Esophagus muscularis mucosa (tissue), 4 donors: ENCODE results near the gene NSL1. TPM values are rescaled to one million over a fixed set of nuclear protein-coding genes. Genes with fewer than 3 reads are reported as not detected.

Source experiments
- DNase-seq: peaks from one replicate; pipeline ENCODE4 v3.0.0-alpha.2; 2017; ENCODE audit errors: extremely low spot score
- H3K27ac ChIP-seq, 4 donors: fragments of 200-600 bp; sonication (generic); replicated peaks in 1 of 4; 1 replicate in 3 of 4; 2 replicates in 1 of 4; pipeline ENCODE4 v1.5.1; 2016 to 2019; ENCODE audit warnings: mild to moderate bottlenecking in 1 of 4
- H3K27me3 ChIP-seq, 4 donors: fragments of 200-600 bp; sonication (generic); one replicate each; pipeline versions ENCODE4 v1.5.1 to v1.6.0; 2016 to 2019
- H3K36me3 ChIP-seq, 4 donors: fragments of 200-600 bp; sonication (generic); one replicate each; pipeline ENCODE4 v1.5.1; 2016 to 2019
- H3K4me1 ChIP-seq, 4 donors: fragments of 200-600 bp; sonication (generic); one replicate each; pipeline ENCODE4 v1.5.1; 2016 to 2019
- H3K4me3 ChIP-seq, 4 donors: fragments of 200-600 bp; sonication (generic); 1 replicate in 2 of 4; 2 replicates in 2 of 4; pipeline ENCODE4 v1.5.1; 2016 to 2019; ENCODE audit warnings: mild to moderate bottlenecking in 4 of 4, moderate library complexity in 1 of 4
- H3K9me3 ChIP-seq, 4 donors: fragments of 200-600 bp; sonication (generic); 1 replicate in 3 of 4; 2 replicates in 1 of 4; pipeline ENCODE4 v1.5.1; 2016 to 2019
- CTCF ChIP-seq, 3 experiments: fragments of 200-600 bp in 2 of 3; fragments of 450-650 bp in 1 of 3; sonication (generic) in 2 of 3; IDR thresholded peaks; one replicate each; pipeline ENCODE4 v1.5.1; 2017 to 2019; ENCODE audit warnings: antibody characterized with exemption in 3 of 3, mild to moderate bottlenecking in 2 of 3, moderate library complexity in 1 of 3
- EP300 ChIP-seq: sonication (generic); formaldehyde crosslinking; IDR thresholded peaks from one replicate; pipeline ENCODE4 v1.6.1; 2017; ENCODE audit warnings: antibody characterized with exemption
- POLR2A ChIP-seq: fragments of 450-650 bp; IDR thresholded peaks from one replicate; pipeline ENCODE4 v1.6.1; 2017; ENCODE audit warnings: antibody characterized with exemption, moderate library complexity, mild to moderate bottlenecking, low read depth
- POLR2AphosphoS5 ChIP-seq, 2 donors: sonication (generic); formaldehyde crosslinking; IDR thresholded peaks; one replicate each; pipeline ENCODE4 v1.6.1; 2017; ENCODE audit warnings: antibody characterized with exemption in 2 of 2
- WGBS: methylation state at CpG from one replicate; pipeline ENCODE4 v1.1.5; 2018; 5-methylcytosine and 5-hydroxymethylcytosine counted together
- intact Hi-C: fragments of 100-400 bp; cut with DNase I; formaldehyde crosslinking; loops from one replicate; pipeline ENCODE4 v1.15.1; 2023
- total RNA-seq, 4 donors: library from RNA; depleted of rRNA; stranded (reverse); fragments of >200 nt; gene quantifications; one replicate each; pipeline versions ENCODE4 v1.1.0 to v1.2.1, GENCODE V29; 2016

The NSL1 gene
- total RNA-seq, 4 donors from 2014 or later, result 20.0 to 42.0 (median 30.8) TPM

- WGBS, result 44% methylated on average over 4 of the region's 4 CpGs
- Histone ChIP-seq H3K9me3 (no peaks in the 10 kb centered on the region), H3K4me1 (no peaks in the 10 kb centered on the region), H3K27ac (no peak overlapping the region), H3K36me3 (no peaks in the 10 kb centered on the region), H3K27me3 (peaks cover 0 to 4% (median 0%) of the 10 kb centered on the region in 4 donors), H3K4me3 (no peak overlapping the region)
- intact Hi-C loops, result no loop called here
- no peak for DNase-seq
- TF ChIP-seq EP300, result no peak
- TF ChIP-seq POLR2A, result no peak
- TF ChIP-seq CTCF (IDR thresholded peaks at IDR 0.05), result no peak
- no peak for TF ChIP-seq POLR2AphosphoS5 (IDR thresholded peaks at IDR 0.05)
Observed at GRCh38 chr1:212680680-212681389, 110.7 kb downstream of the NSL1 start.

GRCh38 chr1:212678456-212679410 is 112.8 kb downstream of the NSL1 start:
- H3K9me3 ChIP-seq, result no peaks in the 10 kb centered on the region
- TF ChIP-seq CTCF (IDR thresholded peaks at IDR 0.05) (no peak), POLR2A (no peak), EP300 (no peak), POLR2AphosphoS5 (IDR thresholded peaks at IDR 0.05) (no peak)
- 66% methylated on average over 11 of the region's 11 CpGs for WGBS
- no peak overlapping the region for H3K27ac ChIP-seq
- intact Hi-C loops, result no loop called here
- DNase-seq, result no peak
- no peak overlapping the region for H3K4me3 ChIP-seq
- H3K36me3 ChIP-seq, result no peaks in the 10 kb centered on the region
- peaks cover 0 to 4% (median 0%) of the 10 kb centered on the region in 4 donors for H3K27me3 ChIP-seq
- H3K4me1 ChIP-seq, result no peaks in the 10 kb centered on the region

- Histone ChIP-seq H3K4me1 (no peaks in the 10 kb centered on the region), H3K27ac (no peak overlapping the region), H3K36me3 (no peaks in the 10 kb centered on the region), H3K9me3 (no peaks in the 10 kb centered on the region), H3K4me3 (no peak overlapping the region), H3K27me3 (no peaks in the 10 kb centered on the region)
- no peak for DNase-seq
- intact Hi-C loops, result no loop called here
- TF ChIP-seq EP300 (no peak), POLR2A (no peak), CTCF (IDR thresholded peaks at IDR 0.05) (no peak), POLR2AphosphoS5 (IDR thresholded peaks at IDR 0.05) (no peak)
- WGBS, result 74% methylated on average over 4 of the region's 4 CpGs
Observed at GRCh38 chr1:212677573-212677972, 114.0 kb downstream of the NSL1 start.

GRCh38 chr1:212677136-212677535 is 114.4 kb downstream of the NSL1 start:
- no peaks in the 10 kb centered on the region for H3K9me3 ChIP-seq
- no peak overlapping the region for H3K27ac ChIP-seq
- intact Hi-C loops, result no loop called here
- no peak overlapping the region for H3K4me3 ChIP-seq
- H3K4me1 ChIP-seq, result no peaks in the 10 kb centered on the region
- no peaks in the 10 kb centered on the region for H3K27me3 ChIP-seq
- TF ChIP-seq EP300, result no peak
- no peak for TF ChIP-seq POLR2AphosphoS5 (IDR thresholded peaks at IDR 0.05)
- TF ChIP-seq POLR2A, result no peak
- no peak for TF ChIP-seq CTCF (IDR thresholded peaks at IDR 0.05)
- no peak for DNase-seq
- no peaks in the 10 kb centered on the region for H3K36me3 ChIP-seq
- WGBS, result 93% methylated on average over 4 of the region's 4 CpGs

Other genes starting within 250 kb of the NSL1 start
- gene ATF3, start 183.0 kb downstream of the NSL1 start, total RNA-seq, result 10 to 100 TPM in 1 of 4 donors, 1 to 10 TPM in 3; 2.9 to 29.7 (median 3.7) TPM
- gene BATF3, start 91.9 kb downstream of the NSL1 start, total RNA-seq, result 1 to 10 TPM; 2.1 to 8.1 (median 5.9) TPM
- 10 to 100 TPM in 3 of 4 donors, 1 to 10 TPM in 1; 9.9 to 14.1 (median 12.6) TPM for gene TATDN3, start 117 bp upstream of the NSL1 start, total RNA-seq
- not detected for gene SPATA45, start 55.9 kb upstream of the NSL1 start, total RNA-seq
- gene FLVCR1, start 66.5 kb upstream of the NSL1 start, total RNA-seq, result 1 to 10 TPM; 3.1 to 4.3 (median 3.7) TPM
- gene VASH2, start 158.8 kb upstream of the NSL1 start, total RNA-seq, result 1 to 10 TPM; 1.9 to 8.3 (median 2.6) TPM
- 10 to 100 TPM; 24.4 to 46.1 (median 34.8) TPM for gene ANGEL2, start 224.1 kb upstream of the NSL1 start, total RNA-seq